MM.1S (cell line): ENCODE data around the gene RACGAP1.

Experiments
- DNase-seq: peaks from one replicate; pipeline ENCODE4 v3.0.0-alpha.2; 2015
- H2AFZ ChIP-seq: fragments of 300-600 bp; sonication (generic); 2 replicates; pipeline ENCODE4 v1.6.0; 2016; ENCODE audit warnings: antibody characterized with exemption, low read length
- H3F3A ChIP-seq: fragments of 300-600 bp; sonication (generic); 2 replicates; pipeline ENCODE4 v1.6.1; 2016; ENCODE audit warnings: mild to moderate bottlenecking, antibody characterized with exemption, low read length, moderate library complexity, mixed read lengths; ENCODE audit not compliant: insufficient read depth
- H3K27ac ChIP-seq: fragments of 300-600 bp; sonication (generic); 2 replicates; pipeline ENCODE4 v1.5.1; 2016; ENCODE audit warnings: mild to moderate bottlenecking, low read length
- H3K27me3 ChIP-seq: fragments of 300-600 bp; sonication (generic); replicated peaks from 2 replicates; pipeline ENCODE4 v1.6.0; 2016; ENCODE audit warnings: low read length; ENCODE audit not compliant: insufficient read depth
- H3K36me3 ChIP-seq: fragments of 300-600 bp; sonication (generic); replicated peaks from 2 replicates; pipeline ENCODE4 v1.6.1; 2016; ENCODE audit warnings: mild to moderate bottlenecking, low read length, mixed read lengths; ENCODE audit not compliant: insufficient read depth
- H3K4me1 ChIP-seq: fragments of 300-600 bp; sonication (generic); 2 replicates; pipeline ENCODE4 v1.6.1; 2016; ENCODE audit warnings: low read length, mixed read lengths
- H3K4me2 ChIP-seq: fragments of 300-600 bp; sonication (generic); 2 replicates; pipeline ENCODE4 v1.6.0; 2016; ENCODE audit warnings: low read depth, low read length
- H3K4me3 ChIP-seq: fragments of 300-600 bp; sonication (generic); 2 replicates; pipeline ENCODE4 v1.5.1; 2016; ENCODE audit warnings: low read length, mixed read lengths
- H3K79me2 ChIP-seq: fragments of 300-600 bp; sonication (generic); 2 replicates; pipeline ENCODE4 v1.6.1; 2016; ENCODE audit warnings: mixed run types, low read length, mixed read lengths
- H3K9ac ChIP-seq: fragments of 300-600 bp; sonication (generic); 2 replicates; pipeline ENCODE4 v1.6.1; 2016; ENCODE audit warnings: low read length, mixed read lengths
- H3K9me2 ChIP-seq: fragments of 300-600 bp; sonication (generic); replicated peaks from 2 replicates; pipeline ENCODE4 v1.6.1; 2016; ENCODE audit warnings: mild to moderate bottlenecking, low read length, mixed read lengths; ENCODE audit not compliant: insufficient read depth
- H3K9me3 ChIP-seq: fragments of 300-600 bp; sonication (generic); replicated peaks from 2 replicates; pipeline ENCODE4 v1.6.1; 2016; ENCODE audit warnings: mild to moderate bottlenecking, low read length, mixed read lengths; ENCODE audit not compliant: insufficient read depth
- H4K20me1 ChIP-seq: fragments of 300-600 bp; sonication (generic); 2 replicates; pipeline ENCODE4 v1.6.1; 2016; ENCODE audit warnings: mild to moderate bottlenecking, low read length, moderate library complexity, mixed read lengths; ENCODE audit not compliant: insufficient read depth
- CTCF ChIP-seq: fragments of 300-600 bp; sonication (generic); IDR thresholded peaks from 2 replicates; pipeline ENCODE4 v1.5.1; 2016; ENCODE audit warnings: antibody characterized with exemption, low read length, mixed read lengths
- EZH2 ChIP-seq: fragments of 300-600 bp; sonication (generic); optimal IDR thresholded peaks from 2 replicates; pipeline ENCODE3; 2017; ENCODE audit warnings: low read depth, mild to moderate bottlenecking, antibody characterized with exemption, low read length, mixed read lengths
- EZH2phosphoT487 ChIP-seq: fragments of 300-600 bp; sonication (generic); IDR thresholded peaks from 2 replicates; pipeline ENCODE4 v1.6.1; 2018; ENCODE audit warnings: antibody characterized with exemption, low read length

Gene RACGAP1

GRCh38 chr12:49975318-49975761 is 50.0 kb downstream of the RACGAP1 start:
- TF ChIP-seq CTCF (no peak), EZH2phosphoT487 (no peak), EZH2 (no peak)
- H3K4me3 ChIP-seq, result no peak overlapping the region
- H4K20me1 ChIP-seq, result no peaks in the 10 kb centered on the region
- no peaks in the 10 kb centered on the region for H3K79me2 ChIP-seq
- no peaks in the 10 kb centered on the region for H3K9me3 ChIP-seq
- no peak overlapping the region for H2AFZ ChIP-seq
- peaks cover 19% of the 10 kb centered on the region for H3K27me3 ChIP-seq
- H3K9me2 ChIP-seq, result no peaks in the 10 kb centered on the region
- H3K36me3 ChIP-seq, result no peaks in the 10 kb centered on the region
- H3K4me1 ChIP-seq, result no peaks in the 10 kb centered on the region
- no peak overlapping the region for H3K4me2 ChIP-seq
- no peak for DNase-seq
- no peak overlapping the region for H3K9ac ChIP-seq
- no peak overlapping the region for H3K27ac ChIP-seq
- no peaks in the 10 kb centered on the region for H3F3A ChIP-seq

GRCh38 chr12:49974677-49975317 is 50.5 kb downstream of the RACGAP1 start:
- Histone ChIP-seq H3K36me3 (no peaks in the 10 kb centered on the region), H3K4me3 (no peak overlapping the region), H3K4me2 (no peak overlapping the region), H3K9ac (no peak overlapping the region), H3F3A (no peaks in the 10 kb centered on the region), H3K27ac (no peak overlapping the region), H3K9me3 (no peaks in the 10 kb centered on the region), H3K27me3 (peaks cover 25% of the 10 kb centered on the region), H4K20me1 (no peaks in the 10 kb centered on the region), H3K4me1 (no peaks in the 10 kb centered on the region), H3K9me2 (no peaks in the 10 kb centered on the region), H3K79me2 (no peaks in the 10 kb centered on the region), H2AFZ (no peak overlapping the region)
- DNase-seq, result no peak
- TF ChIP-seq CTCF (no peak), EZH2 (no peak), EZH2phosphoT487 (no peak)

- H3K4me2 ChIP-seq, result no peak overlapping the region
- H3K79me2 ChIP-seq, result no peaks in the 10 kb centered on the region
- H3K9me2 ChIP-seq, result no peaks in the 10 kb centered on the region
- no peak overlapping the region for H3K27ac ChIP-seq
- H2AFZ ChIP-seq, result no peak overlapping the region
- no peaks in the 10 kb centered on the region for H4K20me1 ChIP-seq
- TF ChIP-seq CTCF (no peak), EZH2 (no peak), EZH2phosphoT487 (no peak)
- no peak overlapping the region for H3K4me3 ChIP-seq
- peaks cover 30% of the 10 kb centered on the region for H3K27me3 ChIP-seq
- no peaks in the 10 kb centered on the region for H3K9me3 ChIP-seq
- H3K36me3 ChIP-seq, result no peaks in the 10 kb centered on the region
- no peak overlapping the region for H3K9ac ChIP-seq
- H3F3A ChIP-seq, result no peaks in the 10 kb centered on the region
- DNase-seq, result no peak
- no peaks in the 10 kb centered on the region for H3K4me1 ChIP-seq
Measured at GRCh38 chr12:49974231-49974675, 51.0 kb downstream of the RACGAP1 start.
